Measurements from ENCODE around the gene SLN.

The SLN gene

DNA sequence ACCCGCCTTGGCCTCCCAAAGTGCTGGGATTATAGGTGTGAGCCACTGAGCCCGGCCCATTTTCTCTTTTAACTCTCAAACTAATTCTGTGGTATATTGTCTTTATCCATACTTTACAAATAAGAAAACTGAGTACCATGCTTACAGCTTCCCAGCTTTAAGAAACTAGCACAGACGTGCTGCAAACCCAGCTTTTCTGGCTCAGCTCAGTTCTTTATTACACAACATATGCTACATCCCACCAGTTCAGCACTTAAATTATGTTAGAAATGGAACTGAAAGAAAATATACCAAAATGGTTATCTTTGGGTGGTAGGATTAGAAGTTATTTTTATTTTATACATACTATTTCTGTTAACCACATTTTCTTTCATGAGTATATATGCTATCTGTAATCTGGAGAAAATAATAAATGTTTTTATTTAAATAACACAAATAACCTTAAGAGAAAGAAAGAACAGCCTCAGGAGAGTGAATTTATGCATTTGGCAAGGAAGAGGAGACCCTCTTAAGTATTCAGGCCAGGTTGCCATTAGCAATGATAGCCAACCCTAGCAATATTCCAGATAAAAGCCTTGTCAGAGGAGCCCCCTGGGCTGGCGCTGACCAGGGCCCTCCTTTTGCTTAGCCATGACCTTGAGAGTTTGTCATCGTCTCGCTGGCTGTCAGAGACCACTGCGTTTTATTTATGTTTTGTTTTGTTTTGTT, 33.8 kb downstream of the SLN start:
- TF ChIP-seq CTCF (IDR thresholded peaks at IDR 0.05; ENCODE audit: low read depth, low read length, missing control alignments), result no peak
- no peak overlapping the region for H3K4me3 ChIP-seq (ENCODE audit: low read depth, low read length)
- no peak for DNase-seq (ENCODE audit: low read depth)

GRCh38 chr11:107676336-107677057, 35.4 kb downstream of the SLN start:
- no peak for DNase-seq (ENCODE audit: low read depth)
- no peak for TF ChIP-seq CTCF (IDR thresholded peaks at IDR 0.05; ENCODE audit: low read depth, low read length, missing control alignments)

DNA sequence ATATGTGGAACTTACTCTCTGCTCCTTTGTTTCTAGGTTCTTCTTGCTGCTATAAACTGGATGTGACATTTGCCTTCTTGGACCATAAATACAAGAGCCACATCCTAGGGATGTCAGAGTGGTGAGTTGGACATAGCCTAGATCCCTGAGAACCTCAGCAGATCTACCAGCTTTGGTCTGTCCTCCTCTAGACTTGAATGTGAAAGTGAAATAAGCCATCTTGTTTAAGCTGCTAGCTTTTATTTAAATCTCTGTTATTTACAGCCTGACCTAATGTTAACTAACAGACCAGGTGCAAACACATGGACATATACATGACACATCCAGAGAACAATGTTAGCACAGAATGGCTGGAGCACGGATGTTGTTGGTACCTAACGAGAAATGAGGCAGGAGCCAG, 36.0 kb downstream of the SLN start:
- no peak for TF ChIP-seq CTCF (IDR thresholded peaks at IDR 0.05; ENCODE audit: low read depth, low read length, missing control alignments)
- no peak for DNase-seq (ENCODE audit: low read depth)
- H3K4me3 ChIP-seq (ENCODE audit: low read depth, low read length), result no peak overlapping the region

More at GRCh38 chr11:107676336-107677057, 35.4 kb downstream of the SLN start:
- H3K4me3 ChIP-seq (ENCODE audit: low read depth, low read length), result no peak overlapping the region

DNA sequence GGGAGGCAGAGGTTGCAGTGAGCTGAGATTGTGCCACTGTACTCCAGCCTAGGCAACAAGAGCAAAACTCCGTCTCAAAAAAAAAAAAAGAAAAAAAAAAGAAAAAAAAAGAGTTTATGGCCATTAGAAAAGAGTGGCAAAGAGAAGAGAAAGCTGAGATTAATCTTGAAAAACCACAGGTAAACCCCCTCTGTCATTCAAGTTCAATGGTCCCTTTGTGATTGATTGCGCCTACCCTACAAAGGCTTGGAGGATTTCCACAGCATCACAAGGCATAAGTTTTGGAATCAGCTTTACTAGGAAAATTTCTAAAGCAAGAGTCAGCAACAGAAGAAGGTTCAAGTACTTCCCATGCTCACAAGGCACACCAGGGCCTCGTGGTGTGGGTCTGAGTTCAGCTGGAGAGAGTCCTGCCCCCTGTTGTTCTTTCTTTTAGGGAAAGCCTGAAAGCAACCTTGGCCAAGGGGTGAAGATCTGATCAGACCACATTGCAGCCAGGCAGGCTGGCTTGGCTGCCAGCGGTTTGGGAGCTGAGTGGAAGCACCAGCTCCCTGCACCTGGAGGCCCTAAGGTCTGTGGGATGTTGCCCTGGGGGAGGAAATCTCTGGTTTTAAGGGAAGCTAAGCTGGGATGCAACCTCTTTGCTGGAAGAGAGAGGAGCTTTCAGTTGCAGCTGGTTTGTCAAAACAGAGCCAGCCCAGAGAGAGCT, 41.8 kb downstream of the SLN start:
- TF ChIP-seq CTCF (IDR thresholded peaks at IDR 0.05; ENCODE audit: low read depth, low read length, missing control alignments), result no peak
- H3K4me3 ChIP-seq (ENCODE audit: low read depth, low read length), result no peak overlapping the region
- DNase-seq (ENCODE audit: low read depth), result no peak

DNA sequence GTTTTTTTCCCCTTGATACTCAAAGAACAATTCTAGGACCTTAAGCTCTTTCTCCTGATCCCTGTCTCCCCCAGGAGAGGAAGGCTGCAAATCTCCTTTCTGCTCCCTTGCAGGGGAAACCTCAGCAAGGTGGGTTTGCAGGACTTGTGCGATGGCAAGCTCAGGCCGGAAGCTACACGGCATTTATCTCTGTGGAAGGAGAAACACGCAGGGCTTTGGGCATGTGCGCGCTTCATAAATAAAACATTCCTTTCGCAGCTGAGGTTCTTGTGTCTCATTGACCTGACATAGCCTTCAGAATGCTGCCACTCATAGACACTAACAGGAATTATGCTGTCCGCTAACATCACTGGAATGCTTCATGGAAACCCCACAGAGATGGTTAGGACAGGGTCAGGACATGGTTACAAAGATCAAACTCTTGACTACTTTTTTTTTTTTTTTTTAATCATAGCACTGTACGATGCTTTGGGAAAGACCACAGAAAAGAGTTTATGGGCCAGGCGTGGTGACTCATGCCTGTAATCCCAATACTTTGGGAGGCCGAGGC, 42.6 kb downstream of the SLN start:
- no peak for DNase-seq (ENCODE audit: low read depth)
- H3K4me3 ChIP-seq (ENCODE audit: low read depth, low read length), result no peak overlapping the region
- TF ChIP-seq CTCF (IDR thresholded peaks at IDR 0.05; ENCODE audit: low read depth, low read length, missing control alignments), result no peak

- DNase-seq (ENCODE audit: low read depth), result no peak
- TF ChIP-seq CTCF (IDR thresholded peaks at IDR 0.05; ENCODE audit: low read depth, low read length, missing control alignments), result no peak
- no peak overlapping the region for H3K4me3 ChIP-seq (ENCODE audit: low read depth, low read length)
Observed at GRCh38 chr11:107666911-107667613, 44.8 kb downstream of the SLN start.
